ENCODE results near the gene C9orf50.

Gene C9orf50

DNA sequence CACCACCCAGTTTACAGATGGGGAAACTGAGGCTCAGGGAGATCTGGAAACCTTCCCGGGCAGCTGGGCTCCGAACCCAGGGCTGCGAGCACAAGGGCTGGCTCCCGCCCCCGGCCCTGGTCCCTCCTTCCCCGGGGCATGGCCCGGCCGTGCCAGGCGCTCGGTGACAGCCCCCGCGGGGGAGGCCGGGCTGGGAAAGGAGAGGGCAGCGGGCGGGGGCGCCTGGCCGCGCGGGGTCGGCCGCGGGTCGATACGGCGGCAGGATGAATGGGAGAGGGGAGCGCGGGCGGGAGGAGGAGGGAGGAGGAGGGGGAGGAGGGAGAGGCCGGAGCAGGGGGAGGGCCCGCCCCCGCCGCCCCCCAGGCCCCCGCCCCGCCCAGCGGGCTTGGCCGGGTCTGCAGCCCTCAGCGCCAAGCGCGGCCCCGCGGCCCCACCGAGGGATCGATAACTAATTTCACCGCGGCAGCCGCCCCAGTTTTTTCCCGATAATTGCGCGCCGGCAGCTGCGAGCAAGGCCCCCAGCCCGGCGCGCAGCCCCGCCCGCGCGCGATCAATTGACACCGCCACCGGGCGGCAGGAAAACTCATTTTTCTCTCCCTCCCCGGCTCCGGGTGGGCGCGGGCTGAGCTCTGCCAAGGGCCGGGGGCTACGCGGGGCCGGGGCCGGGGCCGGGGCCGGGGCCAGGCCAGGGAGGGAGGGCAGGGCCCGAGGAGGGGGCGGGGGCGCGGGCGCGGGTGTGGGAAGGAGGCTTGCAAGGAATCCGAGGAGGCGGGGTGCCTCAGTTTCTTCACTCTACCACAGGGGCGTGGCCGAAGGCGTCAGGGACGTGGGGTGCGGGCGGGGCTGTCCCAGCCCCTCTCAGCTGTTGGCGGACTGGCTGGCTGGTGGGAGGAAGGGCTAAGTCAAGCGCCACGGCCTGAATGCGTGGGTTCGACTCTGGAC, 52.1 kb downstream of the C9orf50 start:
- DNase-seq, result no peak

DNA sequence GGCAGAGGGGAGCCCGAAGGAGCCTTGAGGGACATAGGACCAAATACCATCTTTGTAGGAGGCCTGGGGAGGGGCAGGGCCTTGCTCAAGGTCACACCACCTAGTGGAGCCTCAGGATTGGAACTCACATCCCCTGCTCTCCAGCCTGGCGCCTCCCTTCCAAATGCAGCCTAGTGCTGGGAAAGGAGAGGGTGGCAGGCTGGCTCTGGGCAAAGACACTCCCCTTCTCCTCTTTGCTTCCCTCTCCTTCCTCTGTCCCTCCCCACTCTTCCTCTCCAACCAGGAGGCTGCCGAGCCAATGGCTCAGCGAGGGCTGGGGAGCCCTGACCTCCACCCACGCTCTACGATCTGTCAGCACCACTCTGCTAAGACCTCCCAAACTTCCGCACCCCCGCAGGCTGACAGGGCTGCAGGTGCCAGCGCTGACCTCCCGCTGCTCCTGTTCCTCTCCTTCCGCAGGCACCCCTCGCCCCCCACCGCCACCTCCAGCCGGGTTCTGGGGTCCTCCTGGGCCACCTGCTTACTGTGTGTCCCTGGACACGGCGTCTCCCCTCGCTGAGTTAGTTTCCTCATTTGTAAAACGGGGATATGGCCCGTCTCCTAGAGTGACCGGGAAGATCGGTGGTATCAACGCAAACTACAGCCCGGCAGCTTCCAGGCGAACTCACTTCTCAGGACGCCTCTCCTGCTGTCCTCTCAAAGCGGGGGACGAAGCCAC, 52.9 kb downstream of the C9orf50 start:
- DNase-seq, result no peak

DNA sequence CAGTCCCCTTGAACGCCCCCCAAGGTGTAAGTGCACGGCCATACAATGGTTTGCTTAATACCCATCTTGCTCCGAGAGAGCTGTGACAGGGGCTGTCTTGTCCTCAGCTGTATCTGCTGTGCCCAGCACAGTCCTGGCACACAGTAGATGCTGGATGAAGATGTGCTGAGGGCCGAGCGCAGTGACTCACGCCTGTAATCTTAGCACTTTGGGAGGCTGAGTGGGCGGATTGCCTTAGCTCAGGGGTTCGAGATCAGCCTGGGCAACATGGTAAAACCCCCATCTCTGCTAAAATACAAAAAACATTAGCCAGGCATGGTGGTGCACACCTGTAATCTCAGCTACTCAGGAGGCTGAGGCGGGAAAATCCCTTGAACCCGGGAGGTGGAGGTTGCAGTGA, 53.6 kb downstream of the C9orf50 start:
- DNase-seq, result no peak

DNA sequence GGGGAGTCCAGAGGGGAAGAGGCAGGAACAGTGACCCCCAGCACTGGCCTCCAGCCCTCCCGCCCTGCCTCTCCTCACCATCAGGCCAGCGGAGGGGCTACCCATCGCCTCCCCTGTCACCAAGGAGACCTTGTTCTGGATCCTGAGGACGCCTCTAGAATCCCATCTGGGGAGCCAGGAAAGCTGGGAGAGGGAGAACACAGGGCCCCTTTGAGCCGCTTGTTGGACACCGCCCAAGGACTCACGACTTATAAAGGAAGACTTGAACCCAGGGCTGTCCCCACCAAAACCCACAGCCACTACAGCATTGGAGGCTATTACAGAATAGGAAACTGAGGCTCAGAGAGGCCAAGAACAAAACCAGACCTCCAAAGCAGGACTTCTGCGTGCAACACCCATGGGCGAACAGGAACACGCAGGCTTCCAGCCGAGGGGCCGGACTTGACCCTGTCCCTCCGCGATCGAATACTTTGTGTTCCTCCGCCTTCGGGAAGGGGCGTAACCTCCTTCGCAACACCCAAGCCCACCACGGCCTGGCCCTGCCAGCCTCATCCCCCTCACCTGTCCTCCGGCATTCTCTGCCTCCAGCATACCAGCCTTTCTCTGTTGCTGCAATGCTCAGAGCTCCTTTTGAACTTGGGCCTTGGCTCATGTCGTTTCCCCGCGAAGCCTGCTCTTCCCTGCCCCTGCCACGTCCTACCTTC, 54.2 kb downstream of the C9orf50 start:
- DNase-seq, result no peak

DNA sequence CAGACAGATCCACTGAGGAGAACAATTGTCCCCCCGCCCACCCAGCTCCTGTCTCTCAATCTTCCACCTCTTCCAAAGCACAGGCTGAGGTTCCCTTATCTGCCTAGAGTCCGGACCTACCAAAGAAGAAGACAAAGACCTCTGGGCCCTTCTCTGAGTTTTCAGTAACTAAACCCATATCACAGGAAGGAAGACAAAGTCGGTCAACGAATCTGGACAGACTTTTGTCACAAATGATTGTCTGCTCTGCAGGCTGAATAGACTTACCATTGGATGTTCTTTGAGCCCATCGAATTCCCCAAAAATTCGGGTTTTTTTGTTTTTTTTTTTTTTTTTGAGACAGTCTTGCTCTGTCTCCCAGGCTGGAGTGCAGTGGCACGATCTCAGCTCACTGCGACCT, 58.0 kb downstream of the C9orf50 start:
- no peak for DNase-seq

DNA sequence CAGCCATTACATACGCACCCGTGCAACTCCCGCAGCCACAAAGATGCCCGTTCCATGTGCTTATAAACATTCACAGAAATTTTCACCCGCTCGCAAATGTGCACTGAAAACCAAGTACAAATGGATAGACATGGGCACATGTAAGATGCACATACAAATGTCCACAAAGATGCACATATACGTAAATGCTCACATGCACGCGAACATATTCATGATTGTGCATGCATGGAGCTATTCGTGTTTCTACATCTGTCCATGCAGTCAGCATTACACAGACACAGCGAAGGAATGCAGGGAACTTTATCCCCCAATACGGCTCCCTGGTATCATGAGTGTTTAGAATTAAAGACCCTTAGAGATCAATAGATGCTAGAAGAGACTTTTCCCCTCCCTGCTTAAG, 58.4 kb downstream of the C9orf50 start:
- DNase-seq, result no peak
